Sciatic nerve (tissue), 2 donors: Measurements from ENCODE around the gene RHOG. TPM values are rescaled to one million over a fixed set of nuclear protein-coding genes. Genes with fewer than 3 reads are reported as not detected.
"Not testable (repeated sequence)": the region's sequence is repeated elsewhere in the genome, so short reads cannot be mapped to it uniquely, and the experiment has no call there.

Source experiments
- ATAC-seq: fragments of 200-7000 bp; cut with Tn5 transposase; one replicate; pipeline ENCODE4 v1.9.1; 2020; ENCODE audit warnings: mild to moderate bottlenecking, moderate library complexity
- DNase-seq: peaks from one replicate; pipeline ENCODE4 v3.0.0-alpha.2; 2020; ENCODE audit warnings: low spot score
- intact Hi-C: fragments of 100-400 bp; cut with DNase I; formaldehyde crosslinking; loops from one replicate; pipeline ENCODE4 v1.14.2; 2022
- total RNA-seq: library from RNA; stranded (reverse); fragmentation: NEBNext Ultra II Directional; extraction: Animal tissue kit (Norgen Biotek cat#: 25700); gene quantifications from one replicate; pipeline ENCODE4 v1.2.1, GENCODE V29; 2021
- donor health status: DM: no; HTN: no; CAD: no.
- donor health status: DM: no; HTN: no; CAD: no.

RHOG gene
- total RNA-seq, 1 donor from 2014 or later: 50.6 TPM

DNA sequence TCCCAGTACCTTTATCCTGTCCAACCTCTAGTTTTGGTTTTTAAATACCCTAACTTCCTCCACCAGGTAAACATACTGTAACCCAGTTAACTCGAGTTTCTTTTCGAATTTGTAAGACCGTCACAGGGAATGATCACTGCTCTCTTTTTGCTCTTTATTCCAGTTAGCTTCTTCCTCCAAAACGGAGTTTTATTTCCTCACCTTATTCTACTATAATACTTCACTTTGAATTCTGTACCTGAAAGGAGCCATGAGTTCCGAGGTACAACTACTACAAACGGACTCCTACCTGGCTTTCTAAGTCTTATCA, 44.8 kb downstream of the RHOG start:
- ATAC-seq: no peak
- no peak for DNase-seq
- intact Hi-C loops: no loop called here

DNA sequence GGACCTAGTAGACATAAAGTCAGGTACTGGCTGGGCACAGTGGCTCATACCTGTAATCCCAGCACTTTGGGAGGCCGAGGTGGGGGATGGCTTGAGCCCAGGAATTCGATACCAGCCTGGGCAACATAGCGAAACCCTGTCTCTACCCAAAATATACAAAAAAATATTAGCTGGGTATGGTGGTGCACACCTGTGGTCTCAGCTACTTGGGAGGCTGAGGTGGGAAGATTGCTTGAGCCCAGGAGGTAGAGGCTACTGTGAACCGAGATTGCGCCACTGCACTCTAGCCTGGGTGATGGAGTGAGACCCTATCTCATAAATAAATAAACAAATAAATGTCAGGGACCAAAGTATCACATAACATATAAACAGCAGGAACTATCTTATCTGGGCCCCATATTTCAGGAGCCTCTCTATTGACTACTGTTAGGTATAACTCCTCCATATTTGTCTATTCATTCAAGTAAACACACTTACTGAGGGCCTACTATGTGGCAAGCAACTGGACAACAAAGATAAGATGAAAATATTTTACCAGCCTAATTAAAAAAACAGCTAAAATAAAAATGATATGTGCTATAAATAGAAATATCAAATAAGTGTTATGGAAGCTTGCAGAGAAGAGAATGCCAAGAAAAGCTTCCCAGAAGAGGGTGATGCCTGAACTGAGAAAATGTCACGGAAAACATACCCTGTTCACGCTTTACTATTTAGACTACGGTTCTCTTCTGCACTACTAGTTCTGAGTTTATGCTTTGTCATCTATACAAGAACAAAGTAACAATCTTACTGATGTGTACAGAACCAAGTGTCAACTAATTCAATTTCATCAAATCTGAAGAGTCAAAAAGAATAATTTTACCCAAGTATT, 45.4 kb downstream of the RHOG start:
- no peak for ATAC-seq
- DNase-seq: no peak
- intact Hi-C loops: no loop called here

DNA sequence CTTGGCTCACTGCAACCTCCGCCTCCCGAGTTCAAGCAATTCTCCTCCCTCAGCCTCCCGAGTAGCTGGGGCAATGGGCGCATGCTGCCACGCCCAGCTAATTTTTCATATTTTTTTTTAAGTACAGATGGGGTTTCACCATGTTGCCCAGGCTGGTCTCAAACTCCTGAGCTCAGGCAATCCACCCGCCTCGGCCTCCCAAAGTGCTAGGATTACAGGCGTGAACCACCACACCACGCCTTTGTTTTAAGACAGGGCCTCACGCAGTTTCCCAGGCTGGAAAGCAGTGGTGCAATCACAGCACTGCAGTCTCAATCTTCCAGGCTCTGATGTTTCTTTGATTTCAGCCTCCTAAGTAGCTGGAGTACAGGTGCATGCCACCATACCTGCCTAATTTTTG, 46.4 kb downstream of the RHOG start:
- ATAC-seq, intact Hi-C loops, DNase-seq: not testable (repeated sequence)

DNA sequence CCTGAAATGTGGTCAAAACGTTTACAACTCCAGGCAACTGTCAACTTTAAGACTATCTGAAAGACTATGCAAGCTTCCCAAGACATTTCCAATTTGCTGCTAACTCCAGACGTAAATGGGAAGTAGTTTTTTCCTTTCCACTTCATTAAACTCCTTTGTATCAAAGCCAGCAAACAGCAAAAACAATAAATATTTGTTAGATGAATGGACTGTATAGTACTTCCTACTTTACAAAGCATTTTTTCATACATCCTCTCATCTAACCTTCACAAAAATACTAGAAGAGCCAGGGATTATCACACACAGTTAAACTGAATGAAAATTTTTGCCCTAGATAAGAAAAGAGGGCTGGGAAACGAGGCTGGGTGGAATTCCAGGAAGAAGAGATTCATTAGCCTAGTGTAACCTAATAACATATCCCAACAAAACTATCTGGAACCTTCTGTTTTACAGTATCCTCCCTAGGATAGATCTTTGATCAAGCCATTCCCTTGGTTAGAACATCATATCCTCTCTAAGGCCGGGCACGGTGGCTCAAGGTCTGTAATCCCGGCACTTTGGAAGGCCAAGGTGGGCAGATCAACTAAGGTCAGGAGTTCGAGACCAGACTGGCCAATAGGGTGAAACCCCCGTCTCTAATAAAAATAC, 53.9 kb downstream of the RHOG start:
- no peak for ATAC-seq
- intact Hi-C loops: no loop called here
- no peak for DNase-seq

DNA sequence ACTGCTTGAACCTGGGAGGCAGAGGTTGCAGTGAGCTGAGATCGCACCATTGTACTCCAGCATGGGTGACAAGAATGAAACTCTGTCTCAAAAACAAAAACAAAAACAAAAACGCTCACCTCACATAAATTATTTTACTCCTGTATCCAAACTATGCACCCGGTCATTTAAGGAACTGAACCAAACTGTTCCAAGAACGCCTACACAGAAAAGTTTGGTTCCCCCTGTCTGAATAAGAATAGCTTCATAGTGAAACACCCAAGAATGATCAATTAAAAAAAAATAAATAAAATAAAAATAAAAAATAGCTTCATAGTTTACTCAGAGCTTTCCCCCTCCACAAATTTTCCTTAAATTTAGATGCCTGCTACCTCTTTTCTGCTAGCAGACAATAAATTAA, 57.1 kb downstream of the RHOG start:
- intact Hi-C loops: no loop called here
- no peak for DNase-seq
- ATAC-seq: no peak

DNA sequence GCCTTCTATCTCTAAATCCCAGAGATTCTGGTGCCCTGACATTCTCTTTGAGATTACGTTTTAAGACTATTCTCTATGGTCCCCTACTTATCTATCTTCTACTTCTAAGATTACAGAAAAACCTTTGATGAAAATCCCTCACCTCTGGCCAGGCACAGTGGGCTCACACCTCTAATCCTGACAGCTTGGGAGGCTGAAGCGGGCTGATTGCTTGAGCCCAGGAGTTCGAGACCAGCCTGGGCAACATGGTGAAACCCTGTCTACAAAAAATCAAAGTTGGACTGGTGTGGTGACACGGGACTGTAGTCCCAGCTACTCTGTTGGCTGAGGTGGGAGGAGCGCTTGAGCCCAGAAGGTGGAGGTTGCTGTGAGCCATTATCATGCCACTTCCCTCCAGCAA, 57.8 kb downstream of the RHOG start:
- ATAC-seq: no peak
- intact Hi-C loops: no loop called here
- no peak for DNase-seq

DNA sequence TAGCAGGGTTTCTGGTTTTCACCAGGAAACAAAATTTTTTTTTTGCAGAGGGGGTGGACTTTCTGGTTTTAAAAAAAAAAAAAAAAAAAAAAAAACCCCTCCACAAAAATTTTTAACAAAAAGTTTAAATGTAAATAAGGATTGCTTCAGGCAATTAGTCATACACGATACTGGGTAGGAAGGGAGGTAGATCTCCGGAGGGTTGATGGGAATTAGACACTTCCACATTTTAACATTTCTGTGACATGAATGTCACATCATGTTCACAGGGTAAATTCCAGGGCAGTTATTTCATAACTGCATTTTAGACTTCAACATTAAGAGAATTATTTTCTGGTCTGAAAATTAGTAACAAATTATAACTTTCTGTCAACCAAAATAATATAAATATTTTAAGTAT, 59.3 kb downstream of the RHOG start:
- no peak for ATAC-seq
- intact Hi-C loops: no loop called here
- DNase-seq: no peak

Other genes starting within 250 kb of the RHOG start
- 0.27 TPM for gene ART5, start 199.0 kb downstream of the RHOG start, total RNA-seq
- gene ART1, start 195.8 kb downstream of the RHOG start, total RNA-seq: not detected
- 4.6 TPM for gene CHRNA10, start 169.6 kb downstream of the RHOG start, total RNA-seq
- gene NUP98, start 43.4 kb downstream of the RHOG start, total RNA-seq: 93.1 TPM
- gene PGAP2, start 32.4 kb downstream of the RHOG start, total RNA-seq: 15.8 TPM
- 49.6 TPM for gene STIM1, start 14.7 kb upstream of the RHOG start, total RNA-seq